CD4-positive, alpha-beta T cell (primary cell): ENCODE data around the gene DEDD2. TPM values are rescaled to one million over a fixed set of nuclear protein-coding genes. Genes with fewer than 3 reads are reported as not detected.
A peak's percentile ranks its signal among the peaks of the same experiment; 100 is the strongest.

Experiments used
- ATAC-seq: fragments of 200-7000 bp; cut with Tn5 transposase; one replicate; pipeline ENCODE4 v1.10.0; 2022; ENCODE audit warnings: mild to moderate bottlenecking; ENCODE audit not compliant: poor library complexity
- CTCF ChIA-PET: fragments of 350-600 bp; sonication (Branson Sonifier 250); formaldehyde crosslinking; loops from one replicate; lab custom pipeline; 2021; ENCODE audit warnings: antibody characterized with exemption, inconsistent platforms; lab: Charles Lee
- POLR2A ChIA-PET: fragments of 350-600 bp; sonication (Branson Sonifier 250); formaldehyde crosslinking; loops from one replicate; lab custom pipeline; 2021; ENCODE audit warnings: antibody characterized with exemption, inconsistent platforms; lab: Charles Lee
- DNase-seq, 14 experiments: peaks; one replicate each; pipeline ENCODE4 v3.0.0-alpha.2; 2013 to 2020; ENCODE audit warnings: mixed read lengths in 2 of 14
- H3K27ac ChIP-seq, 2 donors: one replicate each; pipeline versions ENCODE4 v1.5.1 to v1.7.0; 2013; ENCODE audit warnings: low read length in 2 of 2, low read depth in 1 of 2, mild to moderate bottlenecking in 1 of 2
- H3K27me3 ChIP-seq, 2 experiments: 1 replicate in 1 of 2; 2 replicates in 1 of 2; pipeline versions ENCODE4 v1.6.1 to v1.7.0; 2013; ENCODE audit warnings: low read length in 2 of 2, control low read depth in 1 of 2, mild to moderate bottlenecking in 1 of 2, moderate library complexity in 1 of 2; ENCODE audit not compliant: insufficient read depth in 2 of 2, control insufficient read depth in 1 of 2
- H3K36me3 ChIP-seq: one replicate; pipeline ENCODE4 v1.6.1; 2013; ENCODE audit warnings: low read length, control low read depth; ENCODE audit not compliant: insufficient read depth
- H3K4me1 ChIP-seq: one replicate; pipeline ENCODE4 v1.6.1; 2013; ENCODE audit warnings: low read length, control low read depth; ENCODE audit not compliant: insufficient read depth
- H3K4me3 ChIP-seq: one replicate; pipeline ENCODE4 v1.5.1; 2013; ENCODE audit warnings: mild to moderate bottlenecking, low read length, moderate library complexity
- H3K9me3 ChIP-seq, 2 experiments: 1 replicate in 1 of 2; 2 replicates in 1 of 2; pipeline versions ENCODE4 v1.6.1 to v1.7.0; 2013; ENCODE audit warnings: low read length in 2 of 2, mild to moderate bottlenecking in 2 of 2, control low read depth in 1 of 2, moderate library complexity in 1 of 2; ENCODE audit not compliant: control insufficient read depth in 1 of 2, insufficient read depth in 1 of 2
- H3K27ac Mint-ChIP-seq: one replicate; pipeline ENCODE4 v1.8.0; 2020; ENCODE audit warnings: mixed read lengths
- H3K27me3 Mint-ChIP-seq: one replicate; pipeline ENCODE4 v1.8.0; 2021; ENCODE audit warnings: mixed read lengths
- H3K36me3 Mint-ChIP-seq: one replicate; pipeline ENCODE4 v1.8.0; 2021; ENCODE audit warnings: low read depth, mixed read lengths
- H3K4me1 Mint-ChIP-seq: one replicate; pipeline ENCODE4 v1.8.0; 2021; ENCODE audit warnings: low read depth, mixed read lengths
- H3K4me3 Mint-ChIP-seq: one replicate; pipeline ENCODE4 v1.8.0; 2020; ENCODE audit warnings: mild to moderate bottlenecking, mixed read lengths
- H3K9me3 Mint-ChIP-seq: one replicate; pipeline ENCODE4 v1.8.0; 2020; ENCODE audit warnings: mixed read lengths
- CTCF ChIP-seq: fragments of 200-600 bp; IDR thresholded peaks from one replicate; pipeline ENCODE4 v1.8.0; 2022; ENCODE audit warnings: antibody characterized with exemption, mild to moderate bottlenecking
- intact Hi-C, 2 experiments: fragments of 100-400 bp; cut with DNase I in 1 of 2; cut with micrococcal nuclease in 1 of 2; formaldehyde crosslinking; loops; one replicate each; pipeline versions ENCODE4 v1.15.1 to v1.9.0; 2023 to 2025; cut with DNase I, micrococcal nuclease
- total RNA-seq, 174 experiments: library from RNA in 2 of 174; stranded (reverse) in 2 of 174; gene quantifications; one replicate each; pipeline ENCODE4 v1.2.3 and lab custom pipeline; 2021 to 2026

DEDD2 gene
- total RNA-seq, 2 experiments from 2014 or later, result 96.5 to 103 TPM

DNA sequence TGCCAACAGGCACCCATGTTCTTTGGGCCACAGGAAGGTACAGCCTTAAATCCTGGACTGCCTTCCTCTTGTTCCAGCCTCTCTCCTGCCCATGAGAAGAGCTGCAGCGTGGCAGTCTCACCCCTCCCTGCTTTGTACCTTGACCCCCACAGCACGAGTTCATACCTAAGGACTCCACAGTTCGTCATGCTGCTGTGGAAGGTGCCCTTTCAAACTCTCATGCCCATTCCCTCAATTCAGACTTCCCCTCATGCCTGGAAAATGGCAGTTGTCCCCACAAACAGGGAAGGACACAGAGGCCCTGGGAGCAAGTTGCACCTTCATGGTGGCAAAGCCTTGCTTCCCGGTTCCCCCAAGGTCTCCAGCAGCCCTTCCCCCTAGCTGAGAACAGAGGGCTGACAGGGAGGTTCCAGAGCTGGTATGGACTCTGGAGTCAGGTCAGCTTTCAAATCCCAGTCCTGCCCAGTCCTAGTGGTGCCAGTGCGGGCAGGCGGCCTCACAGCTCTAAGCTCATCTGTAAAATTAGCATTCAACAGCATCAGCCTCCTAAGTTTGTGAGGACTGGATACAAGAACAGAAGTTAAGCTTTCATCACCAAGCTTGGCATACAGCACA lies 16.3 kb upstream of the DEDD2 start:
- Mint-ChIP-seq H3K4me1 (peaks cover 16% of the 10 kb centered on the region), H3K4me3 (no peak overlapping the region), H3K36me3 (peaks cover 80% of the 10 kb centered on the region), H3K9me3 (no peaks in the 10 kb centered on the region), H3K27ac (peak overlapping the region; percentile 20), H3K27me3 (no peaks in the 10 kb centered on the region)
- CTCF ChIA-PET, result interaction anchor here (1.7 kb wide), 1 partner anchor 125 kb away, joined by 6 read pairs; no protein-coding TSS in a partner anchor
- Histone ChIP-seq H3K36me3 (peaks cover 81% of the 10 kb centered on the region), H3K4me3 (no peak overlapping the region), H3K9me3 (no peaks in the 10 kb centered on the region), H3K4me1 (peaks cover 15% of the 10 kb centered on the region), H3K27me3 (no peaks in the 10 kb centered on the region), H3K27ac (no peak overlapping the region)
- no peak for TF ChIP-seq CTCF
- POLR2A ChIA-PET, result interaction anchor here (0.7 to 3.0 kb wide), 3 partner anchors 9 to 14 kb away, joined by 3 to 13 read pairs (median 10); partner anchors contain the start of genes GSK3A and ZNF526
- no peak for DNase-seq
- no peak for ATAC-seq
- intact Hi-C loops, result no loop called here

- Mint-ChIP-seq H3K27ac (peak overlapping the region; percentile 20), H3K36me3 (peaks cover 87% of the 10 kb centered on the region), H3K27me3 (no peaks in the 10 kb centered on the region), H3K4me1 (peaks cover 16% of the 10 kb centered on the region), H3K9me3 (no peaks in the 10 kb centered on the region), H3K4me3 (no peak overlapping the region)
- no peak overlapping the region for H3K27ac ChIP-seq
- no peak overlapping the region for H3K4me3 ChIP-seq
- intact Hi-C loops, result no loop called here
- no peaks in the 10 kb centered on the region for H3K9me3 ChIP-seq
- no peaks in the 10 kb centered on the region for H3K27me3 ChIP-seq
- DNase-seq (no peak), ATAC-seq (no peak)
- H3K36me3 ChIP-seq, result peaks cover 83% of the 10 kb centered on the region
- POLR2A ChIA-PET, result interaction anchor here (2.3 to 3.0 kb wide), 2 partner anchors 9 to 13 kb away, joined by 10 to 13 read pairs; partner anchors contain the start of genes GSK3A and ZNF526
- peaks cover 15% of the 10 kb centered on the region for H3K4me1 ChIP-seq
- TF ChIP-seq CTCF, result no peak
- CTCF ChIA-PET, result interaction anchor here (1.7 kb wide), 1 partner anchor 125 kb away, joined by 6 read pairs; no protein-coding TSS in a partner anchor
Observed at GRCh38 chr19:42233106-42233505, 15.6 kb upstream of the DEDD2 start.

DNA sequence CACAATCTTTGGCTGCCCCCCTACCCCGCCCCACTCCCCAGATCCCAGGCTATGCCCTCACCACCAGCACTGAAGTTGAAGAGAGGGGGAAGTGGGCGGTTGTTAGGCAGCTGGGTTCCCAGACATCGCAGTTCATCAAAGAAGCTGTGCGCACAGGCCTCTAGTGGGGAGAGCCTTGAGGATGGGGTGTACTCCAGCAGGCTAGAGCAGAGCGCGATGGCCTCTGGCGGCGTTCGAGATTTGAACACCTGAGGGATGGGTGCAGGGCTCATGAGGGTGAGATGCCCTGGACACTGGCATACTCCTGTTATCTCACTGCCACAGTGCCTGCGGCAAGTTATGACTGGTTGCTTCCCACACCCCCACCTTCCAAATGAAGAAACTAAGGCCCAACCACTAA lies 15.0 kb upstream of the DEDD2 start:
- TF ChIP-seq CTCF, result no peak
- intact Hi-C loops, result no loop called here
- Mint-ChIP-seq H3K27me3 (no peaks in the 10 kb centered on the region), H3K36me3 (peaks cover 93% of the 10 kb centered on the region), H3K27ac (no peak overlapping the region), H3K9me3 (no peaks in the 10 kb centered on the region), H3K4me3 (no peak overlapping the region), H3K4me1 (peaks cover 16% of the 10 kb centered on the region)
- H3K9me3 ChIP-seq, result no peaks in the 10 kb centered on the region
- peaks cover 83% of the 10 kb centered on the region for H3K36me3 ChIP-seq
- H3K4me3 ChIP-seq, result no peak overlapping the region
- H3K4me1 ChIP-seq, result peaks cover 15% of the 10 kb centered on the region
- POLR2A ChIA-PET, result interaction anchor here (3.0 kb wide), 1 partner anchor 10 kb away, joined by 13 read pairs; the partner anchor contains the start of gene GSK3A
- CTCF ChIA-PET, result interaction anchor here (0.6 kb wide), 1 partner anchor 47 kb away, joined by 3 read pairs; no protein-coding TSS in a partner anchor
- ATAC-seq (no peak), DNase-seq (no peak)
- H3K27ac ChIP-seq, result no peak overlapping the region
- no peaks in the 10 kb centered on the region for H3K27me3 ChIP-seq
